ENCODE data around the gene OR2A42.
"Not testable (repeated sequence)": the region's sequence is repeated elsewhere in the genome, so short reads cannot be mapped to it uniquely, and the experiment has no call there.

- not testable (repeated sequence) for TF ChIP-seq EZH2phosphoT487 (IDR thresholded peaks at IDR 0.05; ENCODE audit: borderline replicate concordance, low read depth, low read length); CTCF (conservative IDR thresholded peaks at IDR 0.05; ENCODE audit: low read length)
Measured at GRCh38 chr7:144198934-144199333, 40.5 kb downstream of the OR2A42 start.
